Neuronal stem cell (in vitro differentiated cells): ENCODE measurements around the gene CLCN2.
A peak's percentile ranks its signal among the peaks of the same experiment; 100 is the strongest.

Experiments
- DNase-seq: peaks from one replicate; pipeline ENCODE4 v3.0.0-alpha.2; 2013; ENCODE audit warnings: low spot score
- H2AFZ ChIP-seq: one replicate; pipeline ENCODE4 v1.6.1; 2013; ENCODE audit warnings: mild to moderate bottlenecking, low read length, inconsistent platforms
- H2AK5ac ChIP-seq: 2 replicates; pipeline ENCODE4 v1.6.1; 2013; ENCODE audit warnings: low read depth, mild to moderate bottlenecking, inconsistent platforms, low read length, moderate library complexity, mixed read lengths
- H2BK120ac ChIP-seq: 2 replicates; pipeline ENCODE4 v1.6.1; 2013; ENCODE audit warnings: low read depth, mild to moderate bottlenecking, inconsistent platforms, low read length, moderate library complexity, mixed read lengths
- H2BK12ac ChIP-seq: one replicate; pipeline ENCODE4 v1.6.1; 2013; ENCODE audit warnings: low read length, inconsistent platforms
- H2BK15ac ChIP-seq: 2 replicates; pipeline ENCODE4 v1.6.1; 2013; ENCODE audit warnings: mild to moderate bottlenecking, low read length, inconsistent platforms, mixed read lengths
- H2BK5ac ChIP-seq: one replicate; pipeline ENCODE4 v1.6.1; 2013; ENCODE audit warnings: inconsistent platforms, mild to moderate bottlenecking, low read length, moderate library complexity
- H3K14ac ChIP-seq: one replicate; pipeline ENCODE4 v1.6.1; 2013; ENCODE audit warnings: low read length, inconsistent platforms
- H3K18ac ChIP-seq: 2 replicates; pipeline ENCODE4 v1.6.1; 2013; ENCODE audit warnings: low read length, inconsistent platforms
- H3K23ac ChIP-seq: 2 replicates; pipeline ENCODE4 v1.6.1; 2013; ENCODE audit warnings: low read depth, mild to moderate bottlenecking, mixed read lengths, low read length, inconsistent platforms; ENCODE audit not compliant: poor library complexity
- H3K27ac ChIP-seq: replicated peaks from 3 replicates; pipeline ENCODE4 v1.5.1; 2013; ENCODE audit warnings: low read length, inconsistent platforms
- H3K27me3 ChIP-seq, 3 experiments: 2 replicates each; pipeline ENCODE4 v1.6.1; 2013; ENCODE audit warnings: low read length in 3 of 3, mild to moderate bottlenecking in 2 of 3, inconsistent platforms in 1 of 3, low read depth in 1 of 3, mixed read lengths in 1 of 3, moderate library complexity in 1 of 3; ENCODE audit not compliant: control insufficient read depth in 3 of 3, insufficient read depth in 3 of 3
- H3K36me3 ChIP-seq, 2 donors: replicated peaks in 1 of 2; 2 replicates each; pipeline ENCODE4 v1.6.1; 2013; ENCODE audit warnings: low read length in 2 of 2; ENCODE audit not compliant: control insufficient read depth in 2 of 2, insufficient read depth in 2 of 2
- H3K4ac ChIP-seq: 2 replicates; pipeline ENCODE4 v1.6.1; 2013; ENCODE audit warnings: inconsistent platforms, mild to moderate bottlenecking, low read length, moderate library complexity
- H3K4me1 ChIP-seq, 2 donors: 1 replicate in 1 of 2; 2 replicates in 1 of 2; pipeline ENCODE4 v1.6.1; 2013; ENCODE audit warnings: low read length in 2 of 2, low read depth in 1 of 2; ENCODE audit not compliant: control insufficient read depth in 2 of 2, insufficient read depth in 1 of 2
- H3K4me2 ChIP-seq: one replicate; pipeline ENCODE4 v1.6.1; 2013; ENCODE audit warnings: mild to moderate bottlenecking, low read length, inconsistent platforms; ENCODE audit not compliant: insufficient read depth, poor library complexity, severe bottlenecking
- H3K4me3 ChIP-seq, 2 donors: 2 replicates each; pipeline ENCODE4 v1.5.1; 2013; ENCODE audit warnings: low read length in 2 of 2, mild to moderate bottlenecking in 2 of 2, inconsistent platforms in 1 of 2, moderate library complexity in 1 of 2
- H3K79me1 ChIP-seq: one replicate; pipeline ENCODE4 v1.6.1; 2013; ENCODE audit warnings: low read depth, mild to moderate bottlenecking, inconsistent platforms, low read length, moderate library complexity
- H3K9ac ChIP-seq: one replicate; pipeline ENCODE4 v1.6.1; 2013; ENCODE audit warnings: mild to moderate bottlenecking, low read depth, low read length, inconsistent platforms; ENCODE audit not compliant: poor library complexity
- H3K9me3 ChIP-seq, 2 donors: replicated peaks in 1 of 2; 2 replicates each; pipeline versions ENCODE3 to v1.6.1; 2013; ENCODE audit warnings: low read length in 2 of 2, mild to moderate bottlenecking in 2 of 2, inconsistent platforms in 1 of 2, low read depth in 1 of 2, mixed read lengths in 1 of 2, moderate library complexity in 1 of 2; ENCODE audit not compliant: control insufficient read depth in 2 of 2, insufficient read depth in 1 of 2
- H4K8ac ChIP-seq: one replicate; pipeline ENCODE4 v1.6.1; 2013; ENCODE audit warnings: low read depth, mild to moderate bottlenecking, inconsistent platforms, low read length, moderate library complexity
- H4K91ac ChIP-seq: one replicate; pipeline ENCODE4 v1.6.1; 2013; ENCODE audit warnings: low read length, low read depth, mild to moderate bottlenecking, inconsistent platforms; ENCODE audit not compliant: poor library complexity
- WGBS, 2 donors: extraction: QIAGEN DNeasy Blood & Tissue Kit; methylation state at CpG; one replicate each; pipeline ENCODE4 v1.1.7; 2013; ENCODE audit warnings: missing lambda C conversion rate in 2 of 2, mixed read lengths in 1 of 2; ENCODE audit not compliant: insufficient read length in 2 of 2, insufficient replicate concordance in 1 of 2; ENCODE audit errors: extremely low coverage in 2 of 2; 5-methylcytosine and 5-hydroxymethylcytosine counted together

CLCN2 gene

GRCh38 chr3:184323696-184324095, 37.7 kb downstream of the CLCN2 start:
- H3K9ac ChIP-seq, result no peak overlapping the region
- H3K27me3 ChIP-seq, result no peaks in the 10 kb centered on the region
- no peak overlapping the region for H4K8ac ChIP-seq
- no peak overlapping the region for H3K4me3 ChIP-seq
- H2BK15ac ChIP-seq, result no peak overlapping the region
- no peak overlapping the region for H2AFZ ChIP-seq
- no peak overlapping the region for H2BK5ac ChIP-seq
- H3K79me1 ChIP-seq, result peaks cover 13% of the 10 kb centered on the region
- no peak overlapping the region for H4K91ac ChIP-seq
- peaks cover 0 to 2% of the 10 kb centered on the region in 2 donors for H3K4me1 ChIP-seq
- peaks cover 87 to 100% of the 10 kb centered on the region in 2 donors for H3K36me3 ChIP-seq
- no peak overlapping the region for H3K4ac ChIP-seq
- no peak for DNase-seq
- no peak overlapping the region for H2BK120ac ChIP-seq
- H2BK12ac ChIP-seq, result no peak overlapping the region
- H3K14ac ChIP-seq, result no peak overlapping the region
- no peak overlapping the region for H3K23ac ChIP-seq
- H3K18ac ChIP-seq, result no peak overlapping the region
- H3K4me2 ChIP-seq, result no peak overlapping the region
- WGBS, 2 donors, result no CpG with 5 or more reads among the region's 8 CpGs
- no peak overlapping the region for H2AK5ac ChIP-seq
- H3K27ac ChIP-seq, result no peak overlapping the region
- no peaks in the 10 kb centered on the region for H3K9me3 ChIP-seq

- H2BK15ac ChIP-seq, result no peak overlapping the region
- WGBS, 2 donors, result no CpG with 5 or more reads among the region's 20 CpGs
- peak overlapping the region; percentile 86 for H3K23ac ChIP-seq
- H3K18ac ChIP-seq, result no peak overlapping the region
- H3K4ac ChIP-seq, result no peak overlapping the region
- peak overlapping the region; percentile 39 for H3K9ac ChIP-seq
- no peak overlapping the region for H3K14ac ChIP-seq
- H3K27ac ChIP-seq, result no peak overlapping the region
- no peak overlapping the region for H2AFZ ChIP-seq
- no peaks in the 10 kb centered on the region for H3K9me3 ChIP-seq
- peaks cover 0 to 2% of the 10 kb centered on the region in 2 donors for H3K4me1 ChIP-seq
- no peak overlapping the region for H2BK5ac ChIP-seq
- H2AK5ac ChIP-seq, result no peak overlapping the region
- no peak overlapping the region for H4K8ac ChIP-seq
- no peak overlapping the region for H2BK12ac ChIP-seq
- no peak overlapping the region for H4K91ac ChIP-seq
- H3K27me3 ChIP-seq, result no peaks in the 10 kb centered on the region
- no peak overlapping the region for H2BK120ac ChIP-seq
- H3K36me3 ChIP-seq, result peaks cover 82 to 100% of the 10 kb centered on the region in 2 donors
- no peak overlapping the region for H3K4me3 ChIP-seq
- peaks cover 13% of the 10 kb centered on the region for H3K79me1 ChIP-seq
- H3K4me2 ChIP-seq, result no peak overlapping the region
- no peak for DNase-seq
Observed at GRCh38 chr3:184322731-184323487, 38.5 kb downstream of the CLCN2 start.

GRCh38 chr3:184321666-184322065, 39.7 kb downstream of the CLCN2 start:
- Histone ChIP-seq H3K9ac (no peak overlapping the region), H2BK12ac (no peak overlapping the region), H3K36me3 (peaks cover 78 to 100% of the 10 kb centered on the region in 2 donors), H3K27ac (no peak overlapping the region), H2AK5ac (no peak overlapping the region), H3K14ac (no peak overlapping the region), H2BK120ac (no peak overlapping the region), H3K4me3 (no peak overlapping the region), H3K9me3 (no peaks in the 10 kb centered on the region), H4K8ac (no peak overlapping the region), H4K91ac (no peak overlapping the region), H3K27me3 (no peaks in the 10 kb centered on the region), H3K23ac (no peak overlapping the region), H3K18ac (no peak overlapping the region), H2BK15ac (no peak overlapping the region), H3K4me1 (peaks cover 3 to 5% of the 10 kb centered on the region in 2 donors), H2AFZ (no peak overlapping the region), H3K4me2 (no peak overlapping the region), H3K79me1 (peaks cover 11% of the 10 kb centered on the region), H3K4ac (no peak overlapping the region), H2BK5ac (peak overlapping the region; percentile 58)
- no peak for DNase-seq
- WGBS, 2 donors, result no CpG with 5 or more reads among the region's 5 CpGs

- Histone ChIP-seq H4K8ac (no peak overlapping the region), H2AK5ac (no peak overlapping the region), H2BK5ac (no peak overlapping the region), H3K27ac (no peak overlapping the region), H2BK120ac (no peak overlapping the region), H3K4me1 (peaks cover 7 to 15% of the 10 kb centered on the region in 2 donors), H2AFZ (no peak overlapping the region), H3K4me2 (no peak overlapping the region), H3K14ac (no peak overlapping the region), H4K91ac (no peak overlapping the region), H3K4ac (no peak overlapping the region), H2BK15ac (no peak overlapping the region), H3K9ac (no peak overlapping the region), H3K23ac (no peak overlapping the region), H3K9me3 (no peaks in the 10 kb centered on the region), H3K18ac (no peak overlapping the region), H3K79me1 (peaks cover 10% of the 10 kb centered on the region), H3K36me3 (peaks cover 63 to 98% of the 10 kb centered on the region in 2 donors), H2BK12ac (no peak overlapping the region), H3K27me3 (no peaks in the 10 kb centered on the region), H3K4me3 (no peak overlapping the region)
- no CpG with 5 or more reads among the region's 4 CpGs for WGBS, 2 donors
- no peak for DNase-seq
Observed at GRCh38 chr3:184320104-184320445, 41.3 kb downstream of the CLCN2 start.
